ENCODE data around the gene CLIC1.

CLIC1 gene

GRCh38 chr6:31768363-31769257 is 32.3 kb upstream of the CLIC1 start:
- DNase-seq, result no peak

GRCh38 chr6:31767096-31767645 is 30.8 kb upstream of the CLIC1 start:
- DNase-seq, result no peak

GRCh38 chr6:31765910-31766794 is 29.8 kb upstream of the CLIC1 start:
- DNase-seq, result no peak

GRCh38 chr6:31765559-31765909 is 29.2 kb upstream of the CLIC1 start:
- DNase-seq, result no peak

GRCh38 chr6:31764198-31764597 is 27.9 kb upstream of the CLIC1 start:
- no peak for DNase-seq

- DNase-seq, result no peak
These were observed 27.2 kb upstream of the CLIC1 start for GRCh38 chr6:31763619-31763940.

- no peak for DNase-seq
These were observed 26.7 kb upstream of the CLIC1 start for GRCh38 chr6:31762878-31763618.

- no peak for DNase-seq
These were observed 26.0 kb upstream of the CLIC1 start, which contains the start of gene SAPCD1 for GRCh38 chr6:31762356-31762755. TSS of gene SAPCD1 (plus strand) at chr6:31762656. CDS start at chr6:31763055, 399 bp downstream.

- no peak for DNase-seq
These were observed 25.0 kb upstream of the CLIC1 start for GRCh38 chr6:31761343-31761742.

GRCh38 chr6:31760790-31761189 is 24.5 kb upstream of the CLIC1 start:
- DNase-seq, result no peak

- no peak for DNase-seq
These were observed 22.0 kb upstream of the CLIC1 start for GRCh38 chr6:31758281-31758680.

- no peak for DNase-seq
These were observed 16.5 kb upstream of the CLIC1 start for GRCh38 chr6:31752739-31753319.

GRCh38 chr6:31750411-31751022 is 14.2 kb upstream of the CLIC1 start:
- DNase-seq, result no peak

GRCh38 chr6:31749301-31750036 is 13.1 kb upstream of the CLIC1 start:
- DNase-seq, result no peak

GRCh38 chr6:31744422-31744821 is 8.1 kb upstream of the CLIC1 start:
- no peak for DNase-seq

- DNase-seq, result no peak
These were observed 6.6 kb upstream of the CLIC1 start for GRCh38 chr6:31742894-31743293.

- no peak for DNase-seq
These were observed 5.5 kb upstream of the CLIC1 start for GRCh38 chr6:31741815-31742214.

GRCh38 chr6:31740397-31741223 is 4.3 kb upstream of the CLIC1 start:
- no peak for DNase-seq

GRCh38 chr6:31739639-31740396 is 3.5 kb upstream of the CLIC1 start, which contains the start of gene MSH5:
TSS of gene MSH5 (plus strand) at chr6:31740005. CDS start at chr6:31740467, 462 bp downstream.
- peak; percentile 97 for DNase-seq
